CD4-positive, CD25-positive, alpha-beta regulatory T cell (primary cell): ENCODE measurements around the gene SH3TC1. TPM values are rescaled to one million over a fixed set of nuclear protein-coding genes. Genes with fewer than 3 reads are reported as not detected.

Experiments used
- ATAC-seq, 2 donors: fragments of 150-1000 bp; cut with Tn5 transposase; one replicate each; pipeline ENCODE4 v1.10.0; 2021; ENCODE audit warnings: low read depth in 2 of 2, moderate number of reproducible peaks in 2 of 2, moderate library complexity in 1 of 2
- DNase-seq, 3 donors: peaks; one replicate each; pipeline versions ENCODE4 v3.0.0 to v3.0.0-alpha.2; 2012 to 2022; ENCODE audit warnings: mixed read lengths in 1 of 3
- H3K27ac ChIP-seq: one replicate; pipeline ENCODE4 v1.7.0; 2013; ENCODE audit warnings: mild to moderate bottlenecking, low read length; ENCODE audit not compliant: insufficient read depth, poor library complexity, severe bottlenecking
- H3K27me3 ChIP-seq: one replicate; pipeline ENCODE4 v1.7.0; 2013; ENCODE audit warnings: low read length; ENCODE audit not compliant: control insufficient read depth, insufficient read depth
- H3K36me3 ChIP-seq: one replicate; pipeline ENCODE4 v1.7.0; 2013; ENCODE audit warnings: mild to moderate bottlenecking, low read length, moderate library complexity; ENCODE audit not compliant: control insufficient read depth, insufficient read depth
- H3K4me1 ChIP-seq: 2 replicates; pipeline ENCODE4 v1.7.0; 2013; ENCODE audit warnings: mild to moderate bottlenecking, low read length; ENCODE audit not compliant: insufficient read depth, control insufficient read depth, poor library complexity, severe bottlenecking
- H3K4me3 ChIP-seq: one replicate; pipeline ENCODE4 v1.7.0; 2013; ENCODE audit warnings: low read depth, mild to moderate bottlenecking, low read length, moderate library complexity
- H3K9me3 ChIP-seq, 2 experiments: 1 replicate in 1 of 2; 2 replicates in 1 of 2; pipeline ENCODE4 v1.7.0; 2013; ENCODE audit warnings: low read length in 2 of 2, mild to moderate bottlenecking in 1 of 2, moderate library complexity in 1 of 2; ENCODE audit not compliant: control insufficient read depth in 2 of 2
- H3K27ac Mint-ChIP-seq, 3 donors: one replicate each; pipeline ENCODE4 v1.8.0; 2020 to 2022; ENCODE audit warnings: mild to moderate bottlenecking in 3 of 3, mixed read lengths in 3 of 3, moderate library complexity in 2 of 3
- H3K27me3 Mint-ChIP-seq: one replicate; pipeline ENCODE4 v1.8.0; 2022; ENCODE audit warnings: mild to moderate bottlenecking, mixed read lengths
- H3K36me3 Mint-ChIP-seq: one replicate; pipeline ENCODE4 v1.8.0; 2020; ENCODE audit warnings: mixed read lengths
- H3K4me1 Mint-ChIP-seq, 4 donors: one replicate each; pipeline ENCODE4 v1.8.0; 2020 to 2022; ENCODE audit warnings: mixed read lengths in 4 of 4, mild to moderate bottlenecking in 1 of 4
- H3K4me3 Mint-ChIP-seq, 4 donors: one replicate each; pipeline ENCODE4 v1.8.0; 2020 to 2022; ENCODE audit warnings: mild to moderate bottlenecking in 4 of 4, mixed read lengths in 4 of 4, moderate library complexity in 3 of 4
- H3K9me3 Mint-ChIP-seq, 7 donors: one replicate each; pipeline ENCODE4 v1.8.0; 2020 to 2022; ENCODE audit warnings: mixed read lengths in 7 of 7, mild to moderate bottlenecking in 3 of 7, moderate library complexity in 2 of 7
- polyA plus RNA-seq, 4 donors: library from polyadenylated mRNA; unstranded; fragments of 300-500 nt; fragmentation: Illumina TruSeq; gene quantifications; one replicate each; pipeline ENCODE4 v1.2.3, GENCODE V29; 2021
- total RNA-seq: library from RNA; stranded (reverse); gene quantifications from one replicate; pipeline ENCODE4 v1.2.3, GENCODE V29; 2022

Gene SH3TC1
- total and polyA plus RNA-seq, 5 donors from 2014 or later = 10.6 to 125 (median 15.4) TPM

DNA sequence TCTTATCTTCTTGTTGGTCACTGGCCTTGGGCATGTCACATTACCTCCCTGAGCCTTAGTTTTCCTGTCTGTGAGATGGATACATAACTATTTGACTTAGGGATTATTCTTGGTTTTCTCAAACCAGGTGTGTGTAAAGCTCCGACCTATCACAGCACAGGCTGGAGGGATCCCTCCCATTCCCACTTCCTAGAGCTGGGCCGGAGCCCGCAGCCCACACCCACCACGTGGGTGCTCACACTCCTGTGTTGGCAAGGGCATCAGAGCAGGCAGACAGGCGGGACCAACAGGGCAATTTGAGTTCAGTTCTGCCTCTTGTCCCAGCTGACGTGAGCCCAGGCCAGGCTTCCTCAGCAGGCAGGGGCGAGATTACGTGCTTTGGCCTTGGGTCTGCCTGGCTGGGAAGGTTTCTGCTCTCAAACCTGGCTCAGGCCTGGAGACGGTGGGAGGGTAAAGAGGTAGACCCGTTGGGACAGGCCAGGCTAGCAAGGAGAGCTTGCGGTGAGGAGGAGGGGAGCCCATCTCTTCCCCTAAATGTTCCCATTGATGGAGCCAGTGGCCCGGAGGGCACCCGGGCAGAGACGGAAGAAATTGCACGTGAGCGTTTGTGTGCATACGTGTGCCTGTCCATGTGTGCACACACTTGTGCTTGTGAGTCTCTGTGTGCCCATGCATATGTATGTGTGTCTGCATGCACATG, 734 bp upstream of the SH3TC1 start:
- Mint-ChIP-seq H3K9me3 (peaks cover 0 to 2% (median 0%) of the 10 kb centered on the region in 7 donors), H3K36me3 (no peaks in the 10 kb centered on the region), H3K27me3 (no peaks in the 10 kb centered on the region), H3K4me1 (peaks cover 0 to 50% (median 16%) of the 10 kb centered on the region in 4 donors), H3K27ac (peak overlapping the region; percentile 48 to 99 (median 93)), H3K4me3 (peak overlapping the region; percentile 91 to 100 (median 96))
- Histone ChIP-seq H3K27ac (peak overlapping the region; percentile 68), H3K4me3 (peak overlapping the region; percentile 29), H3K27me3 (no peaks in the 10 kb centered on the region), H3K4me1 (peaks cover 49% of the 10 kb centered on the region), H3K9me3 (no peaks in the 10 kb centered on the region), H3K36me3 (no peaks in the 10 kb centered on the region)
- ATAC-seq = no peak
- no peak for DNase-seq

DNA sequence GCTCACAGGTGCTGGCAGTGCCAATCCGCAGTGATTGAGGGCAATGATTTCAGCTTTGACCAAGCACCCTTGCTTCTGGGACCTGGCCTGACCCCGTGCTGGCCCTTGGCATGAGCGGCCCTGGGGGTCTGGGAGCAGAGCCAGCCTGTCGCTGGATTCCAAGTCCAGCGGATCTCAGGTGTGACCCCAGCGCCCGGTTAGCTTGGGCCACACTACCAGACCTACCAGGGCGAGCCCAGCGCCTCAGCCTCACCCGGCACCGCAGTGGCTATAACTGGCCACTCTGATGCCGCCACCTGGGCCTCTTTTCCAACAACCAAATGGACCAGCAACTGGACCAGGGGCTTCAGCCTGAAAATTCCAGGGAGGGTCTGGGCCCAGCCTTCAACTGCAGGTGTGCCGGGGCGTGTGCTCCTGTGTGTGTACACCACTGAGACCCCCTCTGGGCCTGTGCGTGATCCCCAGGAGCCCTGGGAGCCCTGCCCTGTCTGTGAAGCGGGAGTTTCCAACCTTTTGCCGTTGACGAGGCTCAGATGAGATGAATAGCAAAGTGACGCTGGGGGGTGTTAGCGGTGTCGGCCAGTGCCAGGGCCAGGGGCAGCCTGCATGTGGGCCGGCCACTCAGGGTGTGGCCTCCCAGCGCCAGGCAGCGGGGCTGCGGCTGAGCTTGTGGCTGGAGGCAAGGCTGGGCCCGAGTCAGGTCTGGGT, 658 bp downstream of the SH3TC1 start:
- peaks cover 0 to 59% (median 16%) of the 10 kb centered on the region in 4 donors for H3K4me1 Mint-ChIP-seq
- ATAC-seq = no peak

DNA sequence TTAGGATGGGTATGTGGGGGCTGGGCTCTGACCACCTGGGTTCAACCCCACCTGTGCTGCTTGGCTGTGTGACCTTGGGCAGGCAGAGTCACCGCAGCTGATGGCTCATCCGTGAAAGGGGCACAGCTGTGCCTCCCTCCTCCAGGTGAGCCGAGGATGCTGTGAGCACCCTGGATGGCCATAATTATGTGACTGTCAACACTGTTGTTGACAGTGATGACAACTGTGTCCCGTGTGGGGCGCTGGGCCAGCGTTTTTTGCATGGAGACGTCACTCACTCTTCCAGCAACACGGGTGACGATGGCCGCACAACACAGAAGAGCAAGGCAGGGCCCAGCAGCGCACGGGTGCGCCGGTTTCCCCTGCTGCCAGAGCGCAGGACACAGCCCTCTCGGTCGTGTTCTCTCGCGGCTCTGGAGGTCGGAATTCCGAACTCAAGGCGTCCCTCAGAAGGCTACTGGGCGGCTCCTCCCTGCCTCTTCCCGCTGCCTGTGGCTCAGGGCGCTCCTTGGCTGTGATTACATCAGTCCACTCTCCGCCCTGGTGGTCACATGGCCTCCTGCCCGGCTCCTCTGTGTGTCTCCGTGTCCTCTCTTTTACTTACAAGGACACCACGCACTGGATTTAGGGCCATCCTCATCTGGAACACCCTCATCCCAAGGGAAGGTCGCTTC, 1.3 kb downstream of the SH3TC1 start:
- peak; percentile 10 to 23 for ATAC-seq
- Mint-ChIP-seq H3K4me1 (peaks cover 0 to 59% (median 16%) of the 10 kb centered on the region in 4 donors), H3K27me3 (no peaks in the 10 kb centered on the region), H3K4me3 (peak overlapping the region; percentile 91 to 100 (median 96)), H3K27ac (peak overlapping the region; percentile 83 to 99 (median 93)), H3K9me3 (peaks cover 0 to 2% (median 0%) of the 10 kb centered on the region in 7 donors), H3K36me3 (no peaks in the 10 kb centered on the region)
- peak; percentile 32 to 57 (median 49) for DNase-seq
- H3K36me3 ChIP-seq = no peaks in the 10 kb centered on the region
- H3K4me1 ChIP-seq = peaks cover 53% of the 10 kb centered on the region
- H3K4me3 ChIP-seq = peak overlapping the region; percentile 79
- H3K9me3 ChIP-seq = no peaks in the 10 kb centered on the region
- H3K27ac ChIP-seq = peak overlapping the region; percentile 68
- H3K27me3 ChIP-seq = no peaks in the 10 kb centered on the region

More for the DNA sequence above, 658 bp downstream of the SH3TC1 start:
- Histone ChIP-seq H3K4me3 (peak overlapping the region; percentile 79), H3K27me3 (no peaks in the 10 kb centered on the region), H3K9me3 (no peaks in the 10 kb centered on the region), H3K4me1 (peaks cover 49% of the 10 kb centered on the region), H3K27ac (peak overlapping the region; percentile 68), H3K36me3 (no peaks in the 10 kb centered on the region)
- Mint-ChIP-seq H3K36me3 (no peaks in the 10 kb centered on the region), H3K9me3 (peaks cover 0 to 2% (median 0%) of the 10 kb centered on the region in 7 donors), H3K27me3 (no peaks in the 10 kb centered on the region), H3K4me3 (peak overlapping the region; percentile 91 to 100 (median 96)), H3K27ac (peak overlapping the region; percentile 93 to 99 (median 97))
- DNase-seq = peak in 2 of 3 donors; percentile 22 to 38

DNA sequence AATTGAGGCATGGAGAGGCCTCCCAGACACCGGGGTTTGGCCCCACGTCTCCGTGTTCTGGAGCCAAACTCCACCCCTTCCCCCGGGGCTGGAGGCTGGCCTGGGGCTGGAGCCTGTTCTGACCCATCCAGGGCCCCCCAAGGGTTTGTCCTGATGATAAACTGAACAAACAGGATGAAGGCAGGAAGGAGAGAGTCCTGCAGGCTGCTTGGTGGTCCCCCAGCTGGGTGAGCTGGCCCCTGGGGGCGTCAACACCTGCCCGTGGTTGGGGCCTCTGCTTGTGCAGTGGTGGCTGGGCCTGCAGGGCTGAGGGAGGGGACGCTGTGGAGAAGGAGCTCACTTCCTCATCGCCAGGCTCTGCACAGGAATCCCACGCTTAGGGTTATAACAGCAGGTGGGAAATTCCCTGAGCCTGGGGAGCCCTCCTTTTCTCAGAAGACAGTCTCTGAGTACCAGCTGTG, 2.3 kb downstream of the SH3TC1 start:
- Histone ChIP-seq H3K36me3 (peaks cover 5% of the 10 kb centered on the region), H3K9me3 (no peaks in the 10 kb centered on the region), H3K27me3 (no peaks in the 10 kb centered on the region), H3K4me1 (peaks cover 58% of the 10 kb centered on the region), H3K4me3 (peak overlapping the region; percentile 79), H3K27ac (peak overlapping the region; percentile 68)
- peak in 2 of 3 donors; percentile 16 to 78 for DNase-seq
- H3K27me3 Mint-ChIP-seq = no peaks in the 10 kb centered on the region
- peaks cover 0 to 65% (median 16%) of the 10 kb centered on the region in 4 donors for H3K4me1 Mint-ChIP-seq
- peaks cover 0 to 2% (median 0%) of the 10 kb centered on the region in 7 donors for H3K9me3 Mint-ChIP-seq
- no peaks in the 10 kb centered on the region for H3K36me3 Mint-ChIP-seq
- peak overlapping the region; percentile 91 to 100 (median 96) for H3K4me3 Mint-ChIP-seq
- peak; percentile 24 to 38 for ATAC-seq
- H3K27ac Mint-ChIP-seq = peak overlapping the region; percentile 93 to 99 (median 94)

DNA sequence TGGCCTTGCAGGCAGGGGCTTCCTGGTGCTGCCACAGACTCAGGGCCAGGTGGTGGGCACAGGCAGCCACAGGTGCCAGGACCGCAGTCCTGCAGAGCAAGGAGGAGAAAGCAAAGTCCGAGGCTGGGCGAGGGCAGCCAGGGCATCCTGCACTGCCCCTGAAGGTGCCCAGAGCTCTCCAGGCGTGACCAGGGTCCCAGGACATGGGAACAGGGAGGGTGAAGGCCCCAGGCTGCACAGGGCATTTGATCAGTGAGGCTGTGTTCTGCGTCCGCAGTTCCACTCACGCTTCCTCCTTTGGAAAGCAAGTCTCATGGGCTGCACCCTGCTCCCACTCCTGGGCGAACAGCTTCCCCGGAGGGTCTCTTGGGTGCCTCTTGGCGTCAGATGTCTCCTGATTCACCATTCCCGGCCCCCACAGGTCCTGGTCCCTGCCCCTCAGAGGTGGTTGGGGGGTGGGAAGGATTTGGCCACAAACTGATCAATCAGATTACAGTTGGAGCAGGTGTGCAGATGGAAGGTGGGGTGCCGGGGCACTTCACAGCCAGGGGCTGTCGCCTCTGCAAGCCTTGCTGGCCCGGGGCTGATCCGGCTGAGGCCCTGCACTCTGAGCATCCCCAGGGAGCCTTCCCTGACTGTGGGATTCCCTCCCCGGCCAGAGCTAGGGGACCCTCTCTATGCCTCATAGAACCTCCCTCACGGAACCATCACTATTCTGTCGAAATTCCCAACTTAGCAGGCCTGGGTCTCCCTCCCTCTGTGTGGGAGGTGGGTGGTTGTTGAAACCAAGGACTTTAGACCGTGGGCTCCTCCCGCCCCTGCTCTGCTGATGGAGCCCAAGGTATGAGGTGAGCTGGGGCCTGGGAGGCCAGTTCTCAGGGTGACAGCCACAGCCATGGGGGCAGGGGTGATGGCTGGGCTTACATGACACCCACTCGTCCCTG, 3.3 kb downstream of the SH3TC1 start:
- no peak overlapping the region for H3K4me3 ChIP-seq
- peaks cover 58% of the 10 kb centered on the region for H3K4me1 ChIP-seq
- DNase-seq (no peak), ATAC-seq (no peak)
- H3K36me3 ChIP-seq = peaks cover 6% of the 10 kb centered on the region
- peak overlapping the region; percentile 39 to 100 (median 94) for H3K4me3 Mint-ChIP-seq
- H3K27me3 Mint-ChIP-seq = no peaks in the 10 kb centered on the region
- peaks cover 4% of the 10 kb centered on the region for H3K36me3 Mint-ChIP-seq
- peaks cover 0 to 2% (median 0%) of the 10 kb centered on the region in 7 donors for H3K9me3 Mint-ChIP-seq
- peaks cover 0 to 72% (median 19%) of the 10 kb centered on the region in 4 donors for H3K4me1 Mint-ChIP-seq
- no peaks in the 10 kb centered on the region for H3K27me3 ChIP-seq
- H3K27ac Mint-ChIP-seq = peak overlapping the region in 2 of 3 donors; percentile 71 to 93
- H3K27ac ChIP-seq = peak overlapping the region; percentile 68
- H3K9me3 ChIP-seq = no peaks in the 10 kb centered on the region

DNA sequence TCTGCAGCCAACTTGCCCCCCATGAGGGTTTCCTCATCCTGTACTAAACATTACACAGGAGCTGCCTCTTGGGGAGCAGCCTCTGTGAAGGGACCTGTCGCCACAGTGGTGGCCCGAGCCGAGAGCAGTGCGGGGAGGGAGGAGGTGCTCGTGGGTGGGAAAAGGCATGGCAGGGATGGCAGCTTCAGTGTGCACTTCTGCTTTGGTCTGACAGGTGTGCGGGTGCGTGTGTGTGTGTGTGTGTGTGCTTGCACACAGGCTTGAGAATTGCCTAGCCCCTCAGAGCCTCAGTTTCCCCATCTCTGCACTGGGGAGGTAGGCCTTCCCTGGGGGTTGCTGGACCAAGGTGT, 3.9 kb downstream of the SH3TC1 start:
- ATAC-seq (no peak), DNase-seq (no peak)
- H3K27me3 Mint-ChIP-seq = no peaks in the 10 kb centered on the region
- peaks cover 0 to 70% (median 19%) of the 10 kb centered on the region in 4 donors for H3K4me1 Mint-ChIP-seq
- H3K4me3 Mint-ChIP-seq = peak overlapping the region in 2 of 4 donors; percentile 91 to 100
- Histone ChIP-seq H3K27ac (no peak overlapping the region), H3K9me3 (no peaks in the 10 kb centered on the region), H3K4me1 (peaks cover 58% of the 10 kb centered on the region), H3K4me3 (no peak overlapping the region), H3K36me3 (peaks cover 12% of the 10 kb centered on the region), H3K27me3 (no peaks in the 10 kb centered on the region)
- peaks cover 0 to 2% (median 0%) of the 10 kb centered on the region in 7 donors for H3K9me3 Mint-ChIP-seq
- H3K27ac Mint-ChIP-seq = no peak overlapping the region
- H3K36me3 Mint-ChIP-seq = peaks cover 6% of the 10 kb centered on the region
